SK-N-SH (cell line): ENCODE measurements around the gene FCMR.

Experiments
- FOXM1 ChIP-seq: IDR thresholded peaks from 2 replicates; pipeline ENCODE4 v1.4.0; 2012; ENCODE audit warnings: low read depth, mild to moderate bottlenecking
- JUND ChIP-seq: IDR thresholded peaks from 2 replicates; pipeline ENCODE4 v1.4.0; 2012
- RAD21 ChIP-seq: IDR thresholded peaks from 2 replicates; pipeline ENCODE4 v1.6.1; 2012; ENCODE audit warnings: mild to moderate bottlenecking, low read length
- REST ChIP-seq: IDR thresholded peaks from 2 replicates; pipeline ENCODE4 v1.6.1; 2012; ENCODE audit warnings: mild to moderate bottlenecking, low read depth, low read length, moderate library complexity
- SIN3A ChIP-seq: IDR thresholded peaks from 2 replicates; pipeline ENCODE4 v1.6.1; 2012; ENCODE audit warnings: low read depth, mild to moderate bottlenecking, low read length, moderate library complexity, borderline replicate concordance
- USF2 ChIP-seq: fragments of 150-350 bp; IDR thresholded peaks from 2 replicates; pipeline ENCODE4 v1.6.1; 2017; ENCODE audit warnings: antibody characterized with exemption, low read length, low read depth, borderline replicate concordance
- TF ChIP-seq, protein P1 (sequence below): fragments of 200-600 bp; sonication (generic); IDR thresholded peaks from 2 replicates; pipeline ENCODE4 v1.6.1; 2017; ENCODE audit warnings: antibody characterized with exemption, mild to moderate bottlenecking, moderate library complexity

DNA sequence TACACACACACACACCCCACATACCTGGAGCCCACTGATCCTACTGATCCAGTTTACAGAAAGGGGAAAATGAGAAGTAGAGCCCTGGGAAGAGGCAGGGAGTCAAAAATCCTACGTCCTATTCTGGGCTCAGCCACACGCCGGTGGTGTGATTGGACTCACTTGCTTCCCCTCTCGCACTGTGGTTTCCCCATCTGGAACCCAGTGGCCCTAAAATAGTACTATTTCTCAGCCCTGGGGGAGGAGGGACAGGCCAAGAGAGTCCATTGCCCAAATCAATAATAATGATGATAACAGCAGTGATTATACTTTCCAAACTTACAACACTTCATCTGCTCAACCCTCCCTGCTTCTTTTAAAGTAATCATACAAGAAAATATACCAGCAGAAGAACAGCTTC, 27.5 kb upstream of the FCMR start:
- TF ChIP-seq USF2 (no peak), JUND (no peak), RAD21 (no peak), REST (no peak), SIN3A (no peak), FOXM1 (no peak)
- TF ChIP-seq, protein P1, sequence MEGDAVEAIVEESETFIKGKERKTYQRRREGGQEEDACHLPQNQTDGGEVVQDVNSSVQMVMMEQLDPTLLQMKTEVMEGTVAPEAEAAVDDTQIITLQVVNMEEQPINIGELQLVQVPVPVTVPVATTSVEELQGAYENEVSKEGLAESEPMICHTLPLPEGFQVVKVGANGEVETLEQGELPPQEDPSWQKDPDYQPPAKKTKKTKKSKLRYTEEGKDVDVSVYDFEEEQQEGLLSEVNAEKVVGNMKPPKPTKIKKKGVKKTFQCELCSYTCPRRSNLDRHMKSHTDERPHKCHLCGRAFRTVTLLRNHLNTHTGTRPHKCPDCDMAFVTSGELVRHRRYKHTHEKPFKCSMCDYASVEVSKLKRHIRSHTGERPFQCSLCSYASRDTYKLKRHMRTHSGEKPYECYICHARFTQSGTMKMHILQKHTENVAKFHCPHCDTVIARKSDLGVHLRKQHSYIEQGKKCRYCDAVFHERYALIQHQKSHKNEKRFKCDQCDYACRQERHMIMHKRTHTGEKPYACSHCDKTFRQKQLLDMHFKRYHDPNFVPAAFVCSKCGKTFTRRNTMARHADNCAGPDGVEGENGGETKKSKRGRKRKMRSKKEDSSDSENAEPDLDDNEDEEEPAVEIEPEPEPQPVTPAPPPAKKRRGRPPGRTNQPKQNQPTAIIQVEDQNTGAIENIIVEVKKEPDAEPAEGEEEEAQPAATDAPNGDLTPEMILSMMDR, result no peak
